NB4 (cell line): Measurements from ENCODE around the gene ENOSF1.

Experiments used
- DNase-seq: peaks from one replicate; pipeline ENCODE4 v3.0.0; 2010; ENCODE audit warnings: low read depth
- H3K4me3 ChIP-seq: one replicate; pipeline ENCODE4 v1.5.1; 2011; ENCODE audit warnings: mild to moderate bottlenecking, low read depth, low read length, moderate library complexity
- CTCF ChIP-seq: IDR thresholded peaks from one replicate; pipeline ENCODE4 v1.5.1; 2012; ENCODE audit warnings: low read depth, low read length
- MYC ChIP-seq: IDR thresholded peaks from 2 replicates; pipeline ENCODE4 v1.6.1; 2011; ENCODE audit warnings: low read depth, low read length
- POLR2A ChIP-seq: IDR thresholded peaks from 2 replicates; pipeline ENCODE4 v1.6.1; 2011; ENCODE audit warnings: mild to moderate bottlenecking; ENCODE audit not compliant: insufficient read length; ENCODE audit errors: extremely low read depth
- TF ChIP-seq, protein P1 (sequence below): IDR thresholded peaks from 2 replicates; pipeline ENCODE4 v1.6.1; 2011; ENCODE audit warnings: low read depth, low read length

Gene ENOSF1

DNA sequence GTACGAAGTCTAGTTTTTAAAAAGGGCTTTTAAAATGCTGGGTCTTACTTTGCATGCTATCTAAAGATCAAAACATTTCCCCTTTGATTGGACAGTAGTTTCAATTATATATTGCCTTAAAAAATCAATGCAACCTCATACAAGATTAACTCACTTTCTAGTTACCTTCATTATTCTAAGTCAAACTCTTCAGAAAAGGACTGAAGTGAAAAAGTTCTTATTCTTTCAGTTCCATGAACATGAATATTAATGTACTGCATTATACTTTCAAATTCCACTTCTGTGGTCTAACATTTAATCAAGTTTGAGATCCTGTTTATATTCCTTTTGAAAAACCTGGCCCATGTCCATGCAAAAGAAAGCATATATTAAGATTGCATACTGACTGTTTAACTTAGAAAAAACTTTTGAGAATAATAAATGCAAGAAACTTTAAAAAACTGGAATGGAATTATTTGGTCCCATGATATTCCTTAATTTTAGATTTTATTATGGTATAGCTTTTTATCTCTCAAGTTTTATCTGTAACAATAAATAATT lies 11.2 kb upstream of the ENOSF1 start:
- TF ChIP-seq POLR2A (no peak), CTCF (no peak), MYC (no peak)
- TF ChIP-seq, protein P1, sequence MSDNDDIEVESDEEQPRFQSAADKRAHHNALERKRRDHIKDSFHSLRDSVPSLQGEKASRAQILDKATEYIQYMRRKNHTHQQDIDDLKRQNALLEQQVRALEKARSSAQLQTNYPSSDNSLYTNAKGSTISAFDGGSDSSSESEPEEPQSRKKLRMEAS: no peak
- no peak overlapping the region for H3K4me3 ChIP-seq
- DNase-seq: no peak

- DNase-seq: no peak
- TF ChIP-seq, protein P1: no peak
- TF ChIP-seq POLR2A (no peak), MYC (no peak), CTCF (no peak)
- no peak overlapping the region for H3K4me3 ChIP-seq
These were observed 4.6 kb upstream of the ENOSF1 start for GRCh38 chr18:717003-717402.

- TF ChIP-seq POLR2A (no peak), CTCF (no peak), MYC (no peak)
- TF ChIP-seq, protein P1: no peak
- no peak for DNase-seq
- no peak overlapping the region for H3K4me3 ChIP-seq
These were observed 3.2 kb upstream of the ENOSF1 start for GRCh38 chr18:715626-716025.

DNA sequence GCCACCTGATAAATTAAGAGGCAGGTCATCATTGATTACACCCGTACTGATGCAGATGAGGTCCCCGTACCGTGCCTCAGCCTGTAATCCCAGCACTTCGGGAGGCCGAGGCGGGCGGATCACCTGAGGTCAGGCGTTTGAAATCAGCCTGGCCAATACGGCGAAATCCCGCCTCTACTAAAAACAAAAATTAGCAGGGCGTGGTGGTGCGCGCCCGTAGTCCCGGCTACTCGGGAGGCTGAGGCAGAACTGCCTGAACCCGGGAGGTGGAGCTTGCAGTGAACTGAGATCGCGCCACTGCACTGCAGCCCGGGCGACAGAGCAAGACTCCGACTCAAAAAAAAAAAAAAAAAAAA lies 683 bp upstream of the ENOSF1 start:
- no peak for TF ChIP-seq POLR2A
- TF ChIP-seq, protein P1: no peak
- no peak for TF ChIP-seq CTCF
- no peak for TF ChIP-seq MYC
- no peak overlapping the region for H3K4me3 ChIP-seq

DNA sequence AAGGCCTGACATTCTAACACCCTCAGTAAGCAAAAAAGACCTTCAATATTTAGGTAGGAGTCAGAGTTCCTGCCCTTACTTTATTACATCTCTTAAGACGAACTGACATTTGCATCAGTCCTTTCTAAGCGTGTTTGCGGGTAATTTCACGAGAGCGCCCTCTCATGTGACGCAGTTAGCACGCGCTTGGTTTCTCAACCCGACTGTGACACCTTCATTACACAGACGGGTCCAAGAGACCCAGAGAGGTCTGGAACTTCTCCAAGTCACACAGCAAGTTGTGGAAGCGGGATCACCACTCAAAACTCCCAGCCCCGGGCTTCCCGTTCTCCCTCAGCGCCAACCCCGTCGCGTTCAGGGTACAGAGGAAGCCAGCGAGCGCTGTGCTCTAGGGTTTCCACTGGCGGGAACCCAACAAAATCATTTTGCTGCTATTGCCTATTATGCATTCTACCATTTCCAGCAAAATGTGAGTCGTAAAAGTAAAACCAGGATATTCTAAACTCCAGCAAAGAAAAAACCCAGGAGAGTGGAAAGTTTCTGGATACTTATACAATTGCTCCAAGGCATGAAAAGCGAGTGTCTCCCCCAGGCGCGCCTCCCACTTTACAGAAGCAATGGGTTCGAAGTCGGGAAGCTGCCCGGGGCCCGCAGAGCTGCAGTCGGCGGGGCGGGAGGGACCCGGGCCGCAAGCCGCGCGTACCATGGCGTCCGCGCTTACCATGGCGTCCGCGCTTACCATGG lies 601 bp downstream of the ENOSF1 start:
- DNase-seq: peak; percentile 87
- peak overlapping the region; percentile 75 for H3K4me3 ChIP-seq
- TF ChIP-seq POLR2A: no peak
- TF ChIP-seq MYC: peak; percentile 81
- TF ChIP-seq CTCF: peak; percentile 15
- TF ChIP-seq, protein P1: peak; percentile 80

More for the DNA sequence above, 683 bp upstream of the ENOSF1 start:
- no peak for DNase-seq
